Measurements from ENCODE around the gene GSTM5. TPM values are rescaled to one million over a fixed set of nuclear protein-coding genes. Genes with fewer than 3 reads are reported as not detected.

The GSTM5 gene
- total RNA-seq, 1 donor from 2014 or later, result 0.23 TPM

DNA sequence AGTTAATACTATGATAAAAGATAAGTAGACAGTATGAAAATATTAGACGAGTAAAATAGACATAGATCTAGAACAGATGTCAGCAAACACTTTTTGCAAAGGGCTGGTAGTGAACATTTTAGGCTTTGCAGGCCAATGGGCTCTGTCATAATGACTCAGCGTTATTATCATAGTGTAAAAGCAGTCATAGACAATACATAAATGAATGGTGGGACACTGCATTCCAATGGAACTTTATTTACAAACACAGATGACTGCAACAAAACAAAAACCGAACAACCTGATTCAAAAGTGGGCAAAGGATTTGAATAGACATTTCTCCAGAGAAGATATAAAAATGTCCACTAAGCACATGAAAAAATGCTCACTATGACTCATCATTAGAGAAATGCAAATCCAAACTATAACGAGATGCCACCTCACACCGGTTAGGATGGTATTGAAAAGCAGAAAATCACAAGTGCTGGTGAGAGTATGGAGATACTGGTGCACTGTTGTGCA, 7.3 kb downstream of the GSTM5 start:
- TF ChIP-seq, protein P1, sequence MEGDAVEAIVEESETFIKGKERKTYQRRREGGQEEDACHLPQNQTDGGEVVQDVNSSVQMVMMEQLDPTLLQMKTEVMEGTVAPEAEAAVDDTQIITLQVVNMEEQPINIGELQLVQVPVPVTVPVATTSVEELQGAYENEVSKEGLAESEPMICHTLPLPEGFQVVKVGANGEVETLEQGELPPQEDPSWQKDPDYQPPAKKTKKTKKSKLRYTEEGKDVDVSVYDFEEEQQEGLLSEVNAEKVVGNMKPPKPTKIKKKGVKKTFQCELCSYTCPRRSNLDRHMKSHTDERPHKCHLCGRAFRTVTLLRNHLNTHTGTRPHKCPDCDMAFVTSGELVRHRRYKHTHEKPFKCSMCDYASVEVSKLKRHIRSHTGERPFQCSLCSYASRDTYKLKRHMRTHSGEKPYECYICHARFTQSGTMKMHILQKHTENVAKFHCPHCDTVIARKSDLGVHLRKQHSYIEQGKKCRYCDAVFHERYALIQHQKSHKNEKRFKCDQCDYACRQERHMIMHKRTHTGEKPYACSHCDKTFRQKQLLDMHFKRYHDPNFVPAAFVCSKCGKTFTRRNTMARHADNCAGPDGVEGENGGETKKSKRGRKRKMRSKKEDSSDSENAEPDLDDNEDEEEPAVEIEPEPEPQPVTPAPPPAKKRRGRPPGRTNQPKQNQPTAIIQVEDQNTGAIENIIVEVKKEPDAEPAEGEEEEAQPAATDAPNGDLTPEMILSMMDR (conservative IDR thresholded peaks at IDR 0.05), result no peak
- Mint-ChIP-seq H3K27ac (ENCODE audit: unreplicated experiment) (no peak overlapping the region), H3K27me3 (ENCODE audit: low read depth) (no peaks in the 10 kb centered on the region), H3K4me1 (peaks cover 7% of the 10 kb centered on the region), H3K36me3 (ENCODE audit: low read depth) (no peaks in the 10 kb centered on the region), H3K4me3 (no peak overlapping the region), H3K9me3 (no peaks in the 10 kb centered on the region)
- no peak for DNase-seq (ENCODE audit: low read depth, low spot score)

DNA sequence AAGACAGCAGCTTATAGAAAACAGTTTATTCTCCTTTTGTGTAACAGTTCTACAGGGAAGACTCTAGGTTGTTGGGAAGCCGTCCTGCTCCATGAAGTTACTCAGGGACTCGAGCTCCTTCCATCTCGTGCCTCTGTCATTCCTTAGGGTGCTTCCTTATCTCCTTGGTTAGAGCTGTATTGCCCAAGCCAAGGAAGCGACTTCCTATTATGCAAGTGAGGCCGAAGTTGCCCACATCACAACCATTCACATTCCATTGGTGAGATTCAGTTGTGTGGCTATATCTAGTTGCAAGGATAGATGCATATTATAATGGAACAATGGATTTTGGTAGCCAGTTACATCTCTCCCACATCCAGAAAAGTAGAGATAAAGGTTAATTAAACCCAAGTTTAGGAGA, 9.0 kb downstream of the GSTM5 start:
- Mint-ChIP-seq H3K36me3 (ENCODE audit: low read depth) (no peaks in the 10 kb centered on the region), H3K4me3 (no peak overlapping the region), H3K27me3 (ENCODE audit: low read depth) (no peaks in the 10 kb centered on the region), H3K4me1 (peaks cover 5% of the 10 kb centered on the region), H3K27ac (ENCODE audit: unreplicated experiment) (no peak overlapping the region), H3K9me3 (no peaks in the 10 kb centered on the region)
- TF ChIP-seq, protein P1 (conservative IDR thresholded peaks at IDR 0.05), result no peak
- DNase-seq (ENCODE audit: low read depth, low spot score), result no peak

DNA sequence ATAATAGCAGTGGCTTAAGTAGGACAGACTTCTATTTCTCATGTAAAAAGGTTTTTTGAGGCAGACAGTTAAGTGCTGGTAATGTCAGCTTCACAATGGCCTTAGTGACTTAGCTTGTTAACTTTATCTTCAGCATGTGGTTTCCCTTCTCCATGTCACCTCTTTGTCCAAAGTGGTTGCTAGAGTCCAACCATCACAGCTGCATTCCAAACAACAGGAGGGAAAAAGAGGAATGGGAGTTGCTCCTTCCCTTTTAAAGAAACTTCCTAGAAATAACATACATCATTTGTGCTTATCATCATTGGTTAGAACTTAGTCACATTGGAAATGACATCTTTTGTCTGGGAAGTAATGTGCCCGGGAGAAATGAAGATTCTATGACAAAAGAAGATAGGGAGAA, 9.9 kb downstream of the GSTM5 start:
- no peaks in the 10 kb centered on the region for H3K36me3 Mint-ChIP-seq (ENCODE audit: low read depth)
- H3K9me3 Mint-ChIP-seq, result peaks cover under 1% of the 10 kb centered on the region
- TF ChIP-seq, protein P1 (conservative IDR thresholded peaks at IDR 0.05), result no peak
- no peak for DNase-seq (ENCODE audit: low read depth, low spot score)
- H3K27ac Mint-ChIP-seq (ENCODE audit: unreplicated experiment), result no peak overlapping the region
- H3K27me3 Mint-ChIP-seq (ENCODE audit: low read depth), result no peaks in the 10 kb centered on the region
- H3K4me3 Mint-ChIP-seq, result no peak overlapping the region
- H3K4me1 Mint-ChIP-seq, result peaks cover 5% of the 10 kb centered on the region

DNA sequence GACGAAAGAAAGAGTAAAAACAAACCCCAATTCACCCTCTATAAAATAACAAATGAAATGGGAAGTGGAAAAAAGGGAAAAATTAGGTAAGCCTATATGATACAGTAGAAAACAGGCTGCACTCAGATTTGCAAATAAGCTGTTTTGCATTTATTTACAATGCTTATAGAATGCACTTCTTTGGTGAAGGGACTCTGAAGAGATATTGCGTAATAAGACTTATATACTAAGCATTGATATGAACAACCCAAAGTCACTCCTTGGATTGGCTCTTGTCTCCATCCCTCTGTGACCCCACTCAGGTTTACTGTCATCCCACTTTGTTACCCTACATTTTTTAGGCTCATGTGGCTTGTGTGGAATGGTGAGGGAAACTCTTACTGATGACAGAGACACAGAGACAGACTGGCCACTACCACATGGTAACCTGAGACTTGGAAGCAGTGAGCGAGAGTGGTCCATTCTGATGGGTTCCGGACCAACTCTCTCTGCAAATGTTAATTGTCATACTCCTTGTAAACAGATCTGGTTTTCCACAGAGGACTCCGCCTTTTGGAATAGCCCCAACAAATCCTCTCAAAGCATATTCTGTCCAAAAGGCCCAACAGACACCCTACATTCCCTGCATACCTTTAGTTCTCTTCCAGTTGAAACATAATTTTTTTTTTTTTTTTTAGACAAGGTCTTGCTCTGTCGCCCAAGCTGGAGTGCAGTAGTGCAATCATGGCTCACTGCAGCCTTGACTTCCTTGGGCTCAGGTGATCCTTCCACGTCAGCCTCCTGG, 11.0 kb downstream of the GSTM5 start:
- no peak for DNase-seq (ENCODE audit: low read depth, low spot score)
- Mint-ChIP-seq H3K9me3 (peaks cover 2% of the 10 kb centered on the region), H3K27ac (ENCODE audit: unreplicated experiment) (no peak overlapping the region), H3K4me3 (no peak overlapping the region), H3K27me3 (ENCODE audit: low read depth) (no peaks in the 10 kb centered on the region), H3K4me1 (peaks cover 5% of the 10 kb centered on the region), H3K36me3 (ENCODE audit: low read depth) (no peaks in the 10 kb centered on the region)
- TF ChIP-seq, protein P1 (conservative IDR thresholded peaks at IDR 0.05), result no peak

DNA sequence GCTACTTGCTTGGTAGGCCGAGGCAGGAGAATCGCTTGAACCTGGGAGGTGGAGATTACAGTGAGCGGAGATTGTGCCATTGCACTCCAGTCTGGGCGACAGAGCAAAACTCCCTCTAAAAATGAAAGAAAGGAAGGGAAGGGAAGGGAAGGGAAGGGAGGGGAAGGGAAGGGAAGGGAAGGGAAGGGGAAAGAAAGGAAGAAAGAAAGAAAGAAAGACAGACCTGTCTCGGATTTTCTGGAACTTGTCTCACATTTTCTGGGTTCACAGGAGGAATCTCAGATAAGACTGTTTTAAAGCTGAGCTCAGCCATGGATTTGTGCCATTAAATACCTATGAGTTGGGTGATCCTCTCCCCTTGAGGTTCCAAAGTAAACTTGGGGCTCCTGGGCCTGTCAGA, 12.9 kb downstream of the GSTM5 start:
- Mint-ChIP-seq H3K9me3 (peaks cover 2% of the 10 kb centered on the region), H3K27ac (ENCODE audit: unreplicated experiment) (no peak overlapping the region), H3K4me1 (no peaks in the 10 kb centered on the region), H3K27me3 (ENCODE audit: low read depth) (no peaks in the 10 kb centered on the region), H3K36me3 (ENCODE audit: low read depth) (no peaks in the 10 kb centered on the region), H3K4me3 (no peak overlapping the region)
- no peak for DNase-seq (ENCODE audit: low read depth, low spot score)
- TF ChIP-seq, protein P1 (conservative IDR thresholded peaks at IDR 0.05), result no peak

All from neural crest cell (in vitro differentiated cells).